ENCODE data around the gene EIF4B. TPM values are rescaled to one million over a fixed set of nuclear protein-coding genes. Genes with fewer than 3 reads are reported as not detected.
"Not testable (repeated sequence)": the region's sequence is repeated elsewhere in the genome, so short reads cannot be mapped to it uniquely, and the experiment has no call there.

The EIF4B gene
- total RNA-seq, 8 experiments from 2014 or later, result 367 to 585 (median 537) TPM

GRCh38 chr12:52977170-52977569, 29.1 kb upstream of the EIF4B start:
- 0 to 80% (median 13%) methylated on average over 1 to 2 of the region's 4 CpGs; no CpG with 5 or more reads in 6 of the 10 experiments for whole genome bisulfite sequencing, 10 experiments
- in situ Hi-C loops (cut with MboI; ENCODE audit: low pct_unique_long_range_greater_than_20kb in 2 of 9, low sequenced_read_pairs in 9 of 9, unreplicated experiment in 9 of 9), result loop anchor here in 5 of 9 experiments (10.0 to 25.0 kb wide), 5 partner anchors 92 to 840 kb away; partner anchors contain the start of genes KRT84 (in 2 of the 5) and KRT85 (in 1 of the 5)
- H3K27ac ChIP-seq, result no peak overlapping the region
- H3K4me1 ChIP-seq (replicated peaks in 1 of 2), result peaks cover 0 to 7% of the 10 kb centered on the region in 2 donors
- no peak for ATAC-seq (replicated peaks in 6 of 8)
- no peak overlapping the region for H3K4me3 ChIP-seq

GRCh38 chr12:52980096-52980649, 26.1 kb upstream of the EIF4B start:
- WGBS, 10 experiments, result 0 to 42% (median 0%) methylated on average over 1 to 3 of the region's 4 CpGs; no CpG with 5 or more reads in 3 of the 10 experiments
- Histone ChIP-seq H3K4me3 (no peak overlapping the region), H3K4me1 (replicated peaks in 1 of 2) (peaks cover 0 to 7% of the 10 kb centered on the region in 2 donors), H3K27ac (no peak overlapping the region)
- ATAC-seq (replicated peaks in 6 of 8), result peak in 5 of 8 experiments; percentile 18 to 61 (median 48)
- in situ Hi-C loops (cut with MboI; ENCODE audit: low pct_unique_long_range_greater_than_20kb in 2 of 9, low sequenced_read_pairs in 9 of 9, unreplicated experiment in 9 of 9), result loop anchor here (5.0 to 25.0 kb wide), 6 partner anchors 95 to 843 kb away; partner anchors contain the start of genes KRT84 (in 2 of the 9) and KRT85 (in 1 of the 9)

GRCh38 chr12:52980650-52981423, 25.4 kb upstream of the EIF4B start:
- 0 to 51% (median 36%) methylated on average over 2 to 11 of the region's 13 CpGs; no CpG with 5 or more reads in 3 of the 10 experiments for WGBS, 10 experiments
- H3K4me1 ChIP-seq (replicated peaks in 1 of 2), result peaks cover 0 to 7% of the 10 kb centered on the region in 2 donors
- H3K27ac ChIP-seq, result no peak overlapping the region
- H3K4me3 ChIP-seq, result no peak overlapping the region
- in situ Hi-C loops (cut with MboI; ENCODE audit: low pct_unique_long_range_greater_than_20kb in 2 of 9, low sequenced_read_pairs in 9 of 9, unreplicated experiment in 9 of 9), result loop anchor here (5.0 to 25.0 kb wide), 6 partner anchors 96 to 844 kb away; partner anchors contain the start of genes KRT84 (in 2 of the 9) and KRT85 (in 1 of the 9)
- ATAC-seq (replicated peaks in 6 of 8), result peak; percentile 92 to 97 (median 94)

DNA sequence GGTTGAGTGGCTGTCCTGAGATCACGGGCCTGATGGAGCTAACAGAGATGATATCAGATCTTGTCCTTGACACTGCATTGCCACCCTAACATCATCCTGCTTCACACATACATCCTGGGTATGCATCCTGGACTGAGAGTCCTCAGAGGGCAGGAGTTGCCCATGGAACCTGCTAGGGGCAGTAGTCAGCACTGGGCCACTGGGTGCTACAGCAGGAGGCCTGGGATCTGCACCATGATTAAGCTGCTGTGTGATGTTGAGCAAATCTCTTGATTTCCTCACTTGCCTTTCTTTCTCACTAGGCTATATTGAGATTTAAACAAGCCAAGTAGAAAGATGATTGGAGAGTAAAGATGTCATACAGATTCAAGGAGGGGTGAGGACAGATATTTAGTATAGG, 22.1 kb upstream of the EIF4B start:
- in situ Hi-C loops (cut with MboI; ENCODE audit: low pct_unique_long_range_greater_than_20kb in 2 of 9, low sequenced_read_pairs in 9 of 9, unreplicated experiment in 9 of 9), result loop anchor here (5.0 to 25.0 kb wide), 6 partner anchors 99 to 847 kb away; partner anchors contain the start of genes KRT84 (in 2 of the 9) and KRT85 (in 1 of the 9)
- WGBS, 10 experiments, result 63 to 100% (median 83%) methylated on average over 1 of the region's 1 CpG; no CpG with 5 or more reads in 4 of the 10 experiments
- Histone ChIP-seq H3K4me1 (replicated peaks in 1 of 2) (no peaks in the 10 kb centered on the region), H3K4me3 (no peak overlapping the region), H3K27ac (no peak overlapping the region)
- ATAC-seq (replicated peaks in 6 of 8), result peak in 1 of 8 experiments; percentile 27

DNA sequence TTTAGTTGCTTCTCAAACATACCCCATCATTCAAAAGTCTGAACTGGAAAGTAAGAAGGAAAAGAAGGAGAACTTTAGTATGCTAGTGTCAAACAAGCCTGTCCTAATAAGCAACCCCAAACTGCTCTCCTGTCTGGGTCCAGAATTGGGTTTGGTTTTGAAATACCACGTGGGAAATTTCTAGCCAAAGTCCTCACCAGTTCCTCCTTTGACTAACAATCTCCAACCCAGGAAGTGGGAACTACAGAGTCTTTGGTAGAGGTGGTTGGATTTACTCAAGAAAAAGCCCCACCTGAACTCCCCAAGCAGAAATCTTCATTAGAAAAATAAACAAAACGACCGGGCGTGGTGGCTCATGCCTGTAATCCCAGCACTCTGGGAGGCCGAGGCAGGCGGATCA, 17.4 kb upstream of the EIF4B start:
- no peak overlapping the region for H3K27ac ChIP-seq
- no peak overlapping the region for H3K4me3 ChIP-seq
- WGBS, 10 experiments, result 69 to 100% (median 83%) methylated on average over 3 to 6 of the region's 6 CpGs; no CpG with 5 or more reads in 4 of the 10 experiments
- ATAC-seq (replicated peaks in 6 of 8), result no peak
- in situ Hi-C loops (cut with MboI; ENCODE audit: low pct_unique_long_range_greater_than_20kb in 2 of 9, low sequenced_read_pairs in 9 of 9, unreplicated experiment in 9 of 9), result loop anchor here (5.0 to 25.0 kb wide), 6 partner anchors 102 to 852 kb away; partner anchors contain the start of genes KRT84 (in 2 of the 9) and KRT85 (in 1 of the 9)
- H3K4me1 ChIP-seq (replicated peaks in 1 of 2), result no peaks in the 10 kb centered on the region

DNA sequence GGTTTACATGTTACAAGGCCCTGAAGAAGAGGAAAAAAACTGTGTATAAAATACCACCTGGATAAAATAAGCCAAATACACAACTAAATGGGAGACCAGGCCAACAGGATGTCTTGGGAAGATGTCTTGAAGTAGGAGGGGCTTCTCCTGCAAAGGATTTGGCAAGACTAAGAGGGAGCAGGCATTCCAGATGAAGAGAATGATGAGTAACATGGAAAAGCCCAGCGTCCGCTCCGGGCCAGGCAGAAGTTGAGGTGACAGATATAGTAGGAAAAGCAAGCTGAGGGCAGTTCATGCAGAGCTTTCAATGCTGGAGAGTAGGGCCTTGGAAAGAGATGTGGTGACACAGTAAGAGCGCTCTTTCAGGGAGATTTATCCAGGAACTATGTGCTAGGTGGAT, 16.1 kb upstream of the EIF4B start:
- in situ Hi-C loops (cut with MboI; ENCODE audit: low pct_unique_long_range_greater_than_20kb in 2 of 9, low sequenced_read_pairs in 9 of 9, unreplicated experiment in 9 of 9), result loop anchor here in 5 of 9 experiments (25.0 kb wide), 4 partner anchors 403 to 853 kb away; partner anchors contain the start of genes KRT84 (in 2 of the 5) and KRT85 (in 1 of the 5)
- Histone ChIP-seq H3K4me3 (no peak overlapping the region), H3K27ac (no peak overlapping the region), H3K4me1 (replicated peaks in 1 of 2) (no peaks in the 10 kb centered on the region)
- whole genome bisulfite sequencing, 10 experiments, result 56 to 100% (median 95%) methylated on average over 1 to 4 of the region's 4 CpGs; no CpG with 5 or more reads in 2 of the 10 experiments
- no peak for ATAC-seq (replicated peaks in 6 of 8)

DNA sequence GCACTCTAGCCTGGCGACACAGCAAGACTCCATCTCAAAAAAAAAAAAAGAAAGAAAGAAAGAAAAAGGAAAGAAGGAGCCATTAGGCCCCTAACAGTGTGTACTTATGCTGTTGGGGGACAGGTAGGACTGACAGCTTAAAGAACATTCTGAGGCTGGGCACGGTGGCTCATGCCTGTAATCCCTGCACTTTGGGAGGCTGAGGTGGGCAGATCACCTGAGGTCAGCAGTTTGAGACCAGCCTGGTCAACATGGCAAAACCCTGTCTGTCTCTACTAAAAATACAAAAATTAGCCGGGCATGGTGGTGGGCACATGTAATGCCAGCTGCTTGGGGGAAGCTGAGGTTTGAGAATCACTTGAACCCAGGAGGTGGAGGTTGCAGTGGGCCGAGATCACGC, 14.0 kb upstream of the EIF4B start:
- ATAC-seq (replicated peaks in 6 of 8); H3K27ac ChIP-seq; H3K4me3 ChIP-seq; H3K4me1 ChIP-seq (replicated peaks in 1 of 2): not testable (repeated sequence)
- in situ Hi-C loops (cut with MboI; ENCODE audit: low pct_unique_long_range_greater_than_20kb in 2 of 9, low sequenced_read_pairs in 9 of 9, unreplicated experiment in 9 of 9), result loop anchor here in 5 of 9 experiments (25.0 kb wide), 4 partner anchors 405 to 855 kb away; partner anchors contain the start of genes KRT84 (in 2 of the 5) and KRT85 (in 1 of the 5)
- WGBS, 10 experiments, result 89 to 100% (median 93%) methylated on average over 1 to 3 of the region's 5 CpGs; no CpG with 5 or more reads in 3 of the 10 experiments

- Histone ChIP-seq H3K27ac (no peak overlapping the region), H3K4me3 (no peak overlapping the region), H3K4me1 (replicated peaks in 1 of 2) (no peaks in the 10 kb centered on the region)
- 37 to 72% (median 56%) methylated on average over 2 to 7 of the region's 7 CpGs; no CpG with 5 or more reads in 2 of the 10 experiments for WGBS, 10 experiments
- in situ Hi-C loops (cut with MboI; ENCODE audit: low pct_unique_long_range_greater_than_20kb in 2 of 9, low sequenced_read_pairs in 9 of 9, unreplicated experiment in 9 of 9), result loop anchor here in 5 of 9 experiments (25.0 kb wide), 4 partner anchors 406 to 856 kb away; partner anchors contain the start of genes KRT84 (in 2 of the 5) and KRT85 (in 1 of the 5)
- peak in 6 of 8 experiments; percentile 32 to 84 (median 58) for ATAC-seq (replicated peaks in 6 of 8)
Observed at GRCh38 chr12:52992699-52993557, 13.3 kb upstream of the EIF4B start.

GRCh38 chr12:52993558-52993869, 12.7 kb upstream of the EIF4B start:
- in situ Hi-C loops (cut with MboI; ENCODE audit: low pct_unique_long_range_greater_than_20kb in 2 of 9, low sequenced_read_pairs in 9 of 9, unreplicated experiment in 9 of 9), result loop anchor here in 5 of 9 experiments (25.0 kb wide), 4 partner anchors 406 to 856 kb away; partner anchors contain the start of genes KRT84 (in 2 of the 5) and KRT85 (in 1 of the 5)
- Histone ChIP-seq H3K27ac (no peak overlapping the region), H3K4me1 (replicated peaks in 1 of 2) (no peaks in the 10 kb centered on the region), H3K4me3 (no peak overlapping the region)
- ATAC-seq (replicated peaks in 6 of 8), result no peak

DNA sequence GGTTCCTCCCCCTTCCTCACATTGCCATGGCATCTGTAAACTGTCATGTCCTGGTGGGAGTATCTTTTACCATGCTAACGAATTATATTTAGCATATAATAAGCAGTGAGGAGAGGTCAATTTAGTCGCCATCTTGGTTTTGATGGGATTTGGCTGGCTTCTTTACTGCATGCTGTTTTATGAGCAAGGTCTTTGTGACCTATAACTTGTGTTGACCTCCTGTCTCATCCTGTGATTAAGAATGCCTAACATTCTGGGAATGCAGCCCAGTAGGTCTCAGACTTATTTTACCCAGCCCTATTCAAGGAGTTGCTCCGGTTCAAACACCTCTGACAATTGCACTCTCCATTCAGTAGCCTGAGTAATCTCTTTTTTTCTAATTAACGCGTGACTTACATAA, 2.1 kb upstream of the EIF4B start:
- whole genome bisulfite sequencing, 10 experiments, result 24 to 100% (median 60%) methylated on average over 1 to 5 of the region's 5 CpGs
- H3K4me3 ChIP-seq, result peak overlapping the region; percentile 57 to 94 (median 75)
- ATAC-seq (replicated peaks in 6 of 8), result no peak
- peaks cover 11 to 27% of the 10 kb centered on the region in 2 donors for H3K4me1 ChIP-seq (replicated peaks in 1 of 2)
- in situ Hi-C loops (cut with MboI; ENCODE audit: low pct_unique_long_range_greater_than_20kb in 2 of 9, low sequenced_read_pairs in 9 of 9, unreplicated experiment in 9 of 9), result no loop called here
- H3K27ac ChIP-seq, result peak overlapping the region; percentile 45 to 56

DNA sequence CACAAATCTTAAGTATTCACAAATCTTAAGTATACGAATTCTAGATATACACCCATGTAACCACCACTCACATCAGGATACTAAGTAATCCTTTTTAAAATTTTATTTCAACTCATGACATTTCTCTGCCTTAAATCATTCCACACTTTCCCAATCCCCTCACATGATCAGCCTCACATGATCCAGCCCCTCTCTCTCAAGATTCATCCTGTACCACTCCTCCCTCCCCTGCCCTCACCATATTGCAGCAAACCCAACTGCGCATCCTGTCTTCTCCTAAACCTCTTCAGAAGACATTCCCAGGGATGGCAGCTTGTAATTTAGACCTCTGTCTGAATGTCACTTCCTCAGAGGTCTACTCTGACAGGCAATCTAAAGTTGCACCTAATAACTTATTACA, 1.7 kb upstream of the EIF4B start:
- peaks cover 11 to 27% of the 10 kb centered on the region in 2 donors for H3K4me1 ChIP-seq (replicated peaks in 1 of 2)
- ATAC-seq (replicated peaks in 6 of 8), result peak in 4 of 8 experiments; percentile 17 to 34 (median 19)
- H3K4me3 ChIP-seq, result peak overlapping the region; percentile 57 to 94 (median 75)
- 33 to 100% (median 91%) methylated on average over 1 to 2 of the region's 2 CpGs for WGBS, 10 experiments
- H3K27ac ChIP-seq, result peak overlapping the region; percentile 45 to 56
- in situ Hi-C loops (cut with MboI; ENCODE audit: low pct_unique_long_range_greater_than_20kb in 2 of 9, low sequenced_read_pairs in 9 of 9, unreplicated experiment in 9 of 9), result no loop called here

Data from motor neuron (in vitro differentiated cells).